Measurements from ENCODE around the gene PSME3.

Gene PSME3

DNA sequence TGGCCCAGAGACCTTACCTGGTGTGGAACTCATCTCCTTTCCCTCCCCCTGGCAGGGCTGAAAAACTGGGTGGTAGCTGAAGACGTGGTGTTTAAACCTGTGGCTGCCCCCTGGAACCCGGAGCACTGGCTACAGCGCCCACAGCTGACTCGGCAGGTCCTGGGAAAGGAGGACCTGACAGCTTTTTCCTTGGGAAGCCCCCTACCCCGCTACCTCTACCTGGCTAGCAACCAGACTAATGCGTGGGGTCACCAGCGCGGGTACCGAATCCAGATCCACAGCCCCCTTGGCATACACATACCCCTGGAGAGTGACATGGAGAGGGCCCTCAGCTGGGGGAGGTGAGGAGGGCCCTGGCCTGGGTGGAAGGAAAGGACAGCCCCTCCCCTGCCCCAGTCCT, 15.8 kb downstream of the PSME3 start:
- TF ChIP-seq SIN3A (IDR thresholded peaks at IDR 0.05; ENCODE audit: borderline replicate concordance, insufficient read depth, low read length) (no peak), TAF1 (IDR thresholded peaks at IDR 0.05; ENCODE audit: borderline replicate concordance, insufficient read depth, low read length) (no peak), POLR2AphosphoS5 (IDR thresholded peaks at IDR 0.05; ENCODE audit: low read depth, low read length) (no peak), FOXP2 (optimal IDR thresholded peaks at IDR 0.05; ENCODE audit: borderline replicate concordance, extremely low read depth, extremely low read length, insufficient read depth) (no peak)
- TF ChIP-seq, protein P1, sequence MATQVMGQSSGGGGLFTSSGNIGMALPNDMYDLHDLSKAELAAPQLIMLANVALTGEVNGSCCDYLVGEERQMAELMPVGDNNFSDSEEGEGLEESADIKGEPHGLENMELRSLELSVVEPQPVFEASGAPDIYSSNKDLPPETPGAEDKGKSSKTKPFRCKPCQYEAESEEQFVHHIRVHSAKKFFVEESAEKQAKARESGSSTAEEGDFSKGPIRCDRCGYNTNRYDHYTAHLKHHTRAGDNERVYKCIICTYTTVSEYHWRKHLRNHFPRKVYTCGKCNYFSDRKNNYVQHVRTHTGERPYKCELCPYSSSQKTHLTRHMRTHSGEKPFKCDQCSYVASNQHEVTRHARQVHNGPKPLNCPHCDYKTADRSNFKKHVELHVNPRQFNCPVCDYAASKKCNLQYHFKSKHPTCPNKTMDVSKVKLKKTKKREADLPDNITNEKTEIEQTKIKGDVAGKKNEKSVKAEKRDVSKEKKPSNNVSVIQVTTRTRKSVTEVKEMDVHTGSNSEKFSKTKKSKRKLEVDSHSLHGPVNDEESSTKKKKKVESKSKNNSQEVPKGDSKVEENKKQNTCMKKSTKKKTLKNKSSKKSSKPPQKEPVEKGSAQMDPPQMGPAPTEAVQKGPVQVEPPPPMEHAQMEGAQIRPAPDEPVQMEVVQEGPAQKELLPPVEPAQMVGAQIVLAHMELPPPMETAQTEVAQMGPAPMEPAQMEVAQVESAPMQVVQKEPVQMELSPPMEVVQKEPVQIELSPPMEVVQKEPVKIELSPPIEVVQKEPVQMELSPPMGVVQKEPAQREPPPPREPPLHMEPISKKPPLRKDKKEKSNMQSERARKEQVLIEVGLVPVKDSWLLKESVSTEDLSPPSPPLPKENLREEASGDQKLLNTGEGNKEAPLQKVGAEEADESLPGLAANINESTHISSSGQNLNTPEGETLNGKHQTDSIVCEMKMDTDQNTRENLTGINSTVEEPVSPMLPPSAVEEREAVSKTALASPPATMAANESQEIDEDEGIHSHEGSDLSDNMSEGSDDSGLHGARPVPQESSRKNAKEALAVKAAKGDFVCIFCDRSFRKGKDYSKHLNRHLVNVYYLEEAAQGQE (IDR thresholded peaks at IDR 0.05; ENCODE audit: insufficient read depth in 1 of 2, low read depth in 2 of 2, low read length in 2 of 2), result no peak

DNA sequence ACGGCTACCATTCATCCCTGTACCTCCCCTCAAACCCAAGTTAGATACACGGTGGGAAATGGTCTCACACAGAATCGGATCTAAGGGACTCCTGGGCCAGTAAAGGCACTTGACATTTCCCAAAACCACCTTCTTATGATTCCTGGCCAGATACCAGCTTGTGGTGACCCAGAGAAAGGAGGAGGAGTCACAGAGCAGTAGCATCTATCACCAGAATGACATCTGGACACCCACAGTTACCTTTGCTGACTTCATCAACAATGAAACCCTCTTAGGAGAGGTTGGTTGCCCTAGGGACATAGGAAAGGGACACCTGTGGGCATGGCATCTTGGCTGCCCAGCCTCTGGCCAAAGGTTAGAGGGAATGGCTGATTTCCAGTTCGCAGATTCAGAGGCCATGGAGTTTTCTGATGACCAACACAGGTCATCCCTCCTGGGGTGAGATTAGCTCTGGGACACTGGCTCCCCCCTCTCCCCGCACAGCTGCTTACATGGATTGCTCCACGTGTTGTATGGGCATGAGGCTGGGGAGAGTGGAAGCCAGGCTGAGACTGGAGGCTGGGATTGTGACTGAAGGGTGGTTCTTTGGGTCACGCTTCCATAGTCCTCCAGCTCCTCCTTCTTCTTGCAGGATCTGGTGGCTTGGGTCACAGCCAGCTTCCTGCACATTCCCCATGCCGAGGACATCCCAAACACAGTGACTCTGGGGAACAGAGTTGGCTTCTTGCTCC, 16.4 kb downstream of the PSME3 start:
- TF ChIP-seq POLR2AphosphoS5 (IDR thresholded peaks at IDR 0.05; ENCODE audit: low read depth, low read length), result no peak
- TF ChIP-seq SIN3A (IDR thresholded peaks at IDR 0.05; ENCODE audit: borderline replicate concordance, insufficient read depth, low read length), result no peak
- TF ChIP-seq, protein P1 (IDR thresholded peaks at IDR 0.05; ENCODE audit: insufficient read depth in 1 of 2, low read depth in 2 of 2, low read length in 2 of 2), result no peak

DNA sequence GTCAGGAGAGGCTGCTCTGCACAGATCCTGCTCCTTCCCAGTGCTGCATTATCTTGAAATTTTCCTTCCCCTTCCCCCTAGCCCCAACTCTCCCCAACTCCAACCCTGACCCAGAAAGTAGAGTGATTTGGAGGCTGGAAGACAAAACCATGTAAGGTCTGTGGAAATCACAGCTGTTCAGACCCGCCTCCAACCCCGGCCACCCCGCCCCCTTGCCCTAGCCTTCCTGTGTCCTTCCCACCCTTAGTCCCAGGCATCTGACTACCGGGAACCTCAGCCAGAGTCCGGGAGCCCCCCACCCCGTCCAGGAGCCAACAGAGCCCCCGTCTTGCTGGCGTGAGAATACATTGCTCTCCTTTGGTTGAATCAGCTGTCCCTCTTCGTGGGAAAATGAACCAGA, 17.8 kb downstream of the PSME3 start, which contains the start of gene AOC3:
TSS of gene AOC3 (plus strand) at position 246 of the 400 bp plus-strand sequence. CDS start at position 391, 145 bp downstream.
- TF ChIP-seq TAF1 (IDR thresholded peaks at IDR 0.05; ENCODE audit: borderline replicate concordance, insufficient read depth, low read length) (no peak), POLR2AphosphoS5 (IDR thresholded peaks at IDR 0.05; ENCODE audit: low read depth, low read length) (no peak), SIN3A (IDR thresholded peaks at IDR 0.05; ENCODE audit: borderline replicate concordance, insufficient read depth, low read length) (no peak), FOXP2 (optimal IDR thresholded peaks at IDR 0.05; ENCODE audit: borderline replicate concordance, extremely low read depth, extremely low read length, insufficient read depth) (no peak)
- TF ChIP-seq, protein P1 (IDR thresholded peaks at IDR 0.05; ENCODE audit: insufficient read depth in 1 of 2, low read depth in 2 of 2, low read length in 2 of 2), result no peak

DNA sequence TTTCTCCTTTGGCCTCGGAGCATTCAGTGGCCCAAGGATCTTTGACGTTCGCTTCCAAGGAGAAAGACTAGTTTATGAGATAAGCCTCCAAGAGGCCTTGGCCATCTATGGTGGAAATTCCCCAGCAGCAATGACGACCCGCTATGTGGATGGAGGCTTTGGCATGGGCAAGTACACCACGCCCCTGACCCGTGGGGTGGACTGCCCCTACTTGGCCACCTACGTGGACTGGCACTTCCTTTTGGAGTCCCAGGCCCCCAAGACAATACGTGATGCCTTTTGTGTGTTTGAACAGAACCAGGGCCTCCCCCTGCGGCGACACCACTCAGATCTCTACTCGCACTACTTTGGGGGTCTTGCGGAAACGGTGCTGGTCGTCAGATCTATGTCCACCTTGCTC, 19.2 kb downstream of the PSME3 start:
- no peak for TF ChIP-seq POLR2AphosphoS5 (IDR thresholded peaks at IDR 0.05; ENCODE audit: low read depth, low read length)
- TF ChIP-seq SIN3A (IDR thresholded peaks at IDR 0.05; ENCODE audit: borderline replicate concordance, insufficient read depth, low read length), result no peak
- TF ChIP-seq, protein P1 (IDR thresholded peaks at IDR 0.05; ENCODE audit: insufficient read depth in 1 of 2, low read depth in 2 of 2, low read length in 2 of 2), result no peak

DNA sequence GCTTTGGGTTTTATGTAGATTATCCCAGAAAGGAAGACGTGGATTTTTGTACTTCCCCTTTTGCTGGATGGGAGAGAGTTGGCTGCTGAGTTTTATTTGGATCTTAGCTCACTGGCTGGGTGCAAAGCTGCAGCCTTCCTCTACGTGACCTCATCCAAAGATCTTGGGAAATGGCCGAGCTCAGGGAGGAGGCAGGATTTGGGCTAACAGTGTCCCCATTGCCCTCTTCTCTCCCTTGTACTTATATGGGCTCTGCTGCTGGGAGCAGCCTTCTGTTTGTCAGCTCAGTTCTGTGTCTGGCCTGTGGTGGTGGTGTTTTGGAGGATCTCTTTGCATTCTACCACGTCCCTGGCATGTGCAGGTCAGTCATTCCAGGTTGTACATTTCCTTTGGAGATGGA, 19.8 kb downstream of the PSME3 start:
- TF ChIP-seq POLR2AphosphoS5 (IDR thresholded peaks at IDR 0.05; ENCODE audit: low read depth, low read length) (no peak), FOXP2 (optimal IDR thresholded peaks at IDR 0.05; ENCODE audit: borderline replicate concordance, extremely low read depth, extremely low read length, insufficient read depth) (no peak), SIN3A (IDR thresholded peaks at IDR 0.05; ENCODE audit: borderline replicate concordance, insufficient read depth, low read length) (no peak), TAF1 (IDR thresholded peaks at IDR 0.05; ENCODE audit: borderline replicate concordance, insufficient read depth, low read length) (no peak)
- TF ChIP-seq, protein P1 (IDR thresholded peaks at IDR 0.05; ENCODE audit: insufficient read depth in 1 of 2, low read depth in 2 of 2, low read length in 2 of 2), result no peak
